LNCAP (cell line): ENCODE data around the gene RALGAPA1.

Experiments used
- CTCF ChIP-seq: fragments of 450-650 bp; IDR thresholded peaks from 2 replicates; pipeline ENCODE4 v1.5.1; 2017; ENCODE audit warnings: mild to moderate bottlenecking

Gene RALGAPA1

DNA sequence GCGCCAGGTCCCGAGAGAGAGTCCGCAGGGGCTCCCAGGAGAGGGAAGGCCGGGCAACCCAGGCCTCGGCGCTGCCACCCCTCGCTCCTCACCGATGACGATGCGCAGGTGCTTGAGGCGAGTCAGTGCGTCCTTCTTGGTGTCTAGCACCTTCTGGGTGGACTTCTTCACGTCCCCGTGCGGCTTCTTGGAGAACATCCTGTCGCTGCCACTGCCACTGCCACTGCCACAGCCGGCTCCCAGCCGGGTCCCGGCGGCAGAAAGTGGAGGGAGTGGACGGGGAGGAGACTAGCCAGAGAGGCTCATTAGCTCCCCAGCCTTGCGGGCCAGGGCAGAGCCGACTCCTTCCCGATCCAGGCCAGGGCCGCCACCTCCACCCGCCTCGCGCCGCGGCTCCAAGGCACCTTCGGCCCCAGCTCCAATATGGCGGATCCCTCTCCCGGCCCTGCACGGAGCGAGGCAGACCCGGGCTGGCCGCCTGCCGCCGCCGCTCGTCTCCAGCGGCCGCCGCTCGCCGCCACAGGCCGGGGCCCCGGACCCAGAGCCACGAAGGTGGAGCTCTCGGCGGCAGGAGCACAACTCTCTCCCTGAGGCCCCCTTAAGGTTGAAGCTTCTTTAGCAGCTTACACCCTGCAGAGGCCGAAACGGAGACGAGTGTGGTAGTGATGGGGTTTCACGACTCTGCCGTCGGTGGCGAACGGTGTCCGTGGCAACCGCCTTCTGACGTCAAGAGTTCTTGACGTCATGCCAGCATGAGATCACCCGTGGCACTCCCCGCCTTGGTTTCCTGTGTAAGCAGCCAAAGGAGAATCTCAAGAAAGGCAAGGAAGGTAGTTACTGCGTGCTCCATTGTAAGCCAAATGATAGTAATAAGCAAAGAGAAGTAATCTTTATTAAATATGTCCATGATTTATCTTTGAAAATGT is at the start of gene RALGAPA1:
RALGAPA1 (minus strand) TSS at position 658 of the 926 bp plus-strand sequence; CDS start at position 198, 460 bp downstream.
- TF ChIP-seq CTCF, result peak; percentile 42; the same call in 1 of the 2 replicates

DNA sequence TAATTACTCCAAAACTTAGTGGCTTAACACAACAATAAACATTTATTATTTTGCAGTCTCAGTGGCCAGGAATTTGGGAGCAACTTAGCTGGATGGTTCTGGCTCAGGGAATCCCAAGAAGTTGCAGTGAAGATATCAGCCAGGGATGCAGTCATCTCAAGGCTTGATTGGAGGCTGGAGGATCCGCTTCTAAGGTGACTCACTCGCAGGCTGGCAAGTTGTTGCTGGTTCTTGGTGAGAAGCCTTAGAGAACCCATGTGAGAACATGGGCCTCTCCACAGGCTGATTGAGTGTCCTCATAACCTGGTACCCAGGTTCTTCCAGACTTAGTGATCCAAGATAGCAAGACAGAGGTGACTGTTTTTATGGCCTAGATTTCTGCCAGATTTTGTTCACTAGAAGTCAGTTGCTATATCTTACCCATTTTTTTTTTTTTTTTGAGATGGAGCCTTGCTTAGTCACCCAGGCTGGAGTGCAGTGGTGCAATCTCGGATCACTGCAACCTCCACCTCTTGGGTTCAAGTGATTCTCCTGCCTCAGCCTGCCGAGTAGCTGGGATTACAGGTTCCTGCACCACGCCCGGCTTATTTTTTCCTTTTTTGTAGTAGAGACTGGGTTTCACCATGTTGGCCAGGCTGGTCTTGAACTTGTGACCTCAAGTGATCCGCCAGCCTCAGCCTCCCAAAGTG is 49.6 kb upstream of the RALGAPA1 start:
- TF ChIP-seq CTCF, result no peak

GRCh38 chr14:35855876-35856481 is 46.9 kb upstream of the RALGAPA1 start:
- TF ChIP-seq CTCF, result no peak

- TF ChIP-seq CTCF, result no peak
Measured at GRCh38 chr14:35854696-35855270, 45.7 kb upstream of the RALGAPA1 start.

DNA sequence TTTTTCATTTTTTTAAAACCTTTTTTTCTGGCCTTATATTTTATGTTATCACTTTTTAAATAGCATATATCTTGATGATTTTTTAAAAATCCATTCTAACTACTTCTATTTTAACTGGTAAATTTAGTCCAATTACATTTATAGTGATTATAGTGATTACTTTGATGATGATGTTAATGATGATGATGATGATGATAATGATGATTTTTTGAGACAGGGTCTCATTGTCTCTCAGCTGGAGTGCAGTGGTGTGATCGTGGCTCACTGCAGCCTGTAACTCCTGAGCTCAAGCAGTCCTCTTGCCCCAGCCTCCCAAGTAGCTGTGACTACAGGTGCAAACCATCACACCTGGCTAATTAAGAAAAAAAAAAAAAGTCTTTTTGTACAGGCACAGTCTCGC is 44.1 kb upstream of the RALGAPA1 start:
- no peak for TF ChIP-seq CTCF

DNA sequence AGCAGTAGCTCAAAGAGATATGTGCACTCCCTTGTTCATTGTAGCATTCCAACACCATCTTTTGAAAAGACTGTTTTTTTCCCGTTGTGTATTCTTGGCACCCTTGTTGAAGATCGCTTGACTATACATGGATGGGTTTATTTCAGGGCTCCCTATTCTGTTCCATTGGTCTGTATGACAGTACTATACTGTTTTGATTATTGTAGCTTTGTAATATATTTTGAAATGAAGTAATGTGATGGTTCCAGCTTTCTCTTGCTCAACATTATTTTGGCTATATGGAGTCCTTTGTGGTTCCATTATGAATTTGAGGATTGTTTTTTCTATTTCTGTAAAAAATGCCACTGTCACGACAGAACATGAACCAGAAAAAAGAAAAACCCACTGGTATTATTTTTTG is 42.7 kb upstream of the RALGAPA1 start:
- no peak for TF ChIP-seq CTCF

DNA sequence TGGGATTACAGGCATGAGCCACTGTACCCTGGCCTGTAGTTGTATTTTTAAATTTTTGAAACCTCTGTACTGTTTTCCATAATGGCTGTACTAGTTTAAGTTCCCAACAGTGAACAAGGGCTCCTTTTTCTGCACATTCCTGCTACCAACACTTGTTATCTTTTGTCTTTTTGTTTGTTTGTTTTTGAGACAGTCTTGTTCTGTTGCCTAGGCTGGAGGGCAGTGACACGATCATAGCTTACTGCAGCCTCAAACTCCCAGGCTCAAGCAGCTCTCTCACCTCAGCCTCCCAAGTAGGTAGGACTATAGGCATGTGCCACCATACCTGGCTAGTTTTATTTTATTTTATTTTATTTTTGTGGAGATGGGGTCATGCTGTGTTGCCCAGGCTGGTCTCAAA is 40.0 kb upstream of the RALGAPA1 start:
- TF ChIP-seq CTCF, result no peak
